ENCODE data around the gene SCN5A.

Gene SCN5A

DNA sequence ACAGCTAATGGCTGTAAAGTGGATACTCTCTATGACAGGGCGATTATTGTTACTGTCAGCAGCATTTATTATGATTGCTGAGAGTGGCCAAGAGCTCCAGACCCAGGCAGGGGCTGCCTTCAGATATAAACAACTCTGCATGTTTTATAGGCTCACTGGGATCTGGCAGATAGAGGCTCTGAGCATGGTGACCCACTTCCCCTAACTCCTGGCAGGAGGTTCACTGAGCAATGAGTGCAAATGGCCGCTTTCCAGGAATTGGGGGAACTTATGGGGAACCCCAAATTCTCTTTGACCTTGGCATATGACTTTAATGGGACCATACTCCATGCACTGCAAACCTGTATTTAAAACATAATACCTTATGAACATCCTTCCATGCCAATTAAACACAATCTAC lies 59.0 kb downstream of the SCN5A start:
- Histone ChIP-seq H3K4me3 (ENCODE audit: low read length) (no peak overlapping the region), H4K20me1 (ENCODE audit: insufficient read depth, low read length) (no peaks in the 10 kb centered on the region), H3F3A (ENCODE audit: insufficient read depth, low read length) (no peaks in the 10 kb centered on the region), H3K4me1 (ENCODE audit: low read length) (no peaks in the 10 kb centered on the region), H3K9me3 (replicated peaks; ENCODE audit: insufficient read depth, low read length) (no peaks in the 10 kb centered on the region), H3K27me3 (replicated peaks; ENCODE audit: insufficient read depth, low read length) (no peaks in the 10 kb centered on the region), H3K79me2 (ENCODE audit: low read length) (no peaks in the 10 kb centered on the region), H3K27ac (ENCODE audit: low read length) (no peak overlapping the region), H3K4me2 (ENCODE audit: low read depth, low read length) (no peak overlapping the region), H2AFZ (ENCODE audit: low read length) (no peak overlapping the region), H3K9me2 (replicated peaks; ENCODE audit: insufficient read depth, low read length) (no peaks in the 10 kb centered on the region), H3K9ac (ENCODE audit: low read length) (no peak overlapping the region), H3K36me3 (replicated peaks; ENCODE audit: insufficient read depth, low read length) (no peaks in the 10 kb centered on the region)
- no peak for DNase-seq
- TF ChIP-seq, protein P1, sequence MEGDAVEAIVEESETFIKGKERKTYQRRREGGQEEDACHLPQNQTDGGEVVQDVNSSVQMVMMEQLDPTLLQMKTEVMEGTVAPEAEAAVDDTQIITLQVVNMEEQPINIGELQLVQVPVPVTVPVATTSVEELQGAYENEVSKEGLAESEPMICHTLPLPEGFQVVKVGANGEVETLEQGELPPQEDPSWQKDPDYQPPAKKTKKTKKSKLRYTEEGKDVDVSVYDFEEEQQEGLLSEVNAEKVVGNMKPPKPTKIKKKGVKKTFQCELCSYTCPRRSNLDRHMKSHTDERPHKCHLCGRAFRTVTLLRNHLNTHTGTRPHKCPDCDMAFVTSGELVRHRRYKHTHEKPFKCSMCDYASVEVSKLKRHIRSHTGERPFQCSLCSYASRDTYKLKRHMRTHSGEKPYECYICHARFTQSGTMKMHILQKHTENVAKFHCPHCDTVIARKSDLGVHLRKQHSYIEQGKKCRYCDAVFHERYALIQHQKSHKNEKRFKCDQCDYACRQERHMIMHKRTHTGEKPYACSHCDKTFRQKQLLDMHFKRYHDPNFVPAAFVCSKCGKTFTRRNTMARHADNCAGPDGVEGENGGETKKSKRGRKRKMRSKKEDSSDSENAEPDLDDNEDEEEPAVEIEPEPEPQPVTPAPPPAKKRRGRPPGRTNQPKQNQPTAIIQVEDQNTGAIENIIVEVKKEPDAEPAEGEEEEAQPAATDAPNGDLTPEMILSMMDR (IDR thresholded peaks at IDR 0.05; ENCODE audit: low read length): no peak
- TF ChIP-seq EZH2phosphoT487 (IDR thresholded peaks at IDR 0.05; ENCODE audit: low read length) (no peak), EZH2 (optimal IDR thresholded peaks at IDR 0.05; ENCODE audit: low read depth, low read length) (no peak)

DNA sequence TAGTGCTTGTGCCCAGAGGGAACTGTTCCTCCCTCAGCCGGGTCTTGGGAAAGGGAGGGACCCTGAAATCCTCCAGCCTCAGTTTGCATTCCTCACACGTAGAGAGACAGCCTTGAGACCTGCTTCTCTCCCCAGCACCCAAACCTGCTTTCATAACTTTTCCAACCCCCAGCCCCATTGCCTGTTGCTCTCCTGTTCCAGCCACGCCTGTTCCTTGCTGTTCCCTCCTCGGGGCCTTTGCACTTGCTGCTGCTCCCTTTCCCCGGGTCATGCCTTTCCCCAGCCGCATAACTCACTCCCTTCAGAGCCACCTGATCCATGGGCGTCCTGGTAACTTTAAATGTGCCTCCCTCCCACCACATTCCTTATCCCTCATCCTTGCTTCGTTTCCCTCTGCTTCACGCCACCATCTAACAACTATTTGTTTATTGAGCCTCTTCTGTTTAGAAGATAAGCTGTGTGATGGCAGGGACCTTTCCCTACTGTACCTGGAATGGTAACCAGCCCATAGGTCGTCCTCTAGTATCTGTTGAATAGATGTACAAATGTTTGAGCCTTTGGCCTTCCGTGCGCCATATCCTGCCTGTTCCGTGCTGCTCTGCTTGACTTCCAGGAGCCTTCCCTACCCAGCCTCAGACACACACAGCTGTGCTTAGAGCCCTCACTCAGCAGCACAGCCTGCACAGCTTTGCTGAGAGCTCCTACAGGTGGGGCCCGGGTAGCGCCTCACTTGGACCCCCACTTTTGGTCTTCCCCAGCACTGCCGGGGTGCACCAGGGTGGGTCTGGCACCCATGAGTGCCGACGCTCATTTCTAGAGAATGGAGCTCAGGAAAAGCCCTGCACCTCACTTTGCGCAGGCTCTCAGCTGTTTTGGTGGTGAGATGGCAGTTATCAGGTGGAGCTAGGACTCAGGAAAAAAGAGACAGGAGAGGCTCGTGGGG lies 60.2 kb downstream of the SCN5A start:
- no peak for TF ChIP-seq EZH2 (optimal IDR thresholded peaks at IDR 0.05; ENCODE audit: low read depth, low read length)
- TF ChIP-seq EZH2phosphoT487 (IDR thresholded peaks at IDR 0.05; ENCODE audit: low read length): no peak
- TF ChIP-seq, protein P1 (IDR thresholded peaks at IDR 0.05; ENCODE audit: low read length): no peak
- Histone ChIP-seq H3K4me3 (ENCODE audit: low read length) (no peak overlapping the region), H3K36me3 (replicated peaks; ENCODE audit: insufficient read depth, low read length) (no peaks in the 10 kb centered on the region), H3K79me2 (ENCODE audit: low read length) (no peaks in the 10 kb centered on the region), H3K27me3 (replicated peaks; ENCODE audit: insufficient read depth, low read length) (no peaks in the 10 kb centered on the region), H3K27ac (ENCODE audit: low read length) (no peak overlapping the region), H3K4me2 (ENCODE audit: low read depth, low read length) (no peak overlapping the region), H4K20me1 (ENCODE audit: insufficient read depth, low read length) (no peaks in the 10 kb centered on the region), H3K9ac (ENCODE audit: low read length) (no peak overlapping the region), H2AFZ (ENCODE audit: low read length) (no peak overlapping the region), H3K9me2 (replicated peaks; ENCODE audit: insufficient read depth, low read length) (no peaks in the 10 kb centered on the region), H3K9me3 (replicated peaks; ENCODE audit: insufficient read depth, low read length) (no peaks in the 10 kb centered on the region), H3K4me1 (ENCODE audit: low read length) (no peaks in the 10 kb centered on the region), H3F3A (ENCODE audit: insufficient read depth, low read length) (no peaks in the 10 kb centered on the region)
- DNase-seq: no peak

DNA sequence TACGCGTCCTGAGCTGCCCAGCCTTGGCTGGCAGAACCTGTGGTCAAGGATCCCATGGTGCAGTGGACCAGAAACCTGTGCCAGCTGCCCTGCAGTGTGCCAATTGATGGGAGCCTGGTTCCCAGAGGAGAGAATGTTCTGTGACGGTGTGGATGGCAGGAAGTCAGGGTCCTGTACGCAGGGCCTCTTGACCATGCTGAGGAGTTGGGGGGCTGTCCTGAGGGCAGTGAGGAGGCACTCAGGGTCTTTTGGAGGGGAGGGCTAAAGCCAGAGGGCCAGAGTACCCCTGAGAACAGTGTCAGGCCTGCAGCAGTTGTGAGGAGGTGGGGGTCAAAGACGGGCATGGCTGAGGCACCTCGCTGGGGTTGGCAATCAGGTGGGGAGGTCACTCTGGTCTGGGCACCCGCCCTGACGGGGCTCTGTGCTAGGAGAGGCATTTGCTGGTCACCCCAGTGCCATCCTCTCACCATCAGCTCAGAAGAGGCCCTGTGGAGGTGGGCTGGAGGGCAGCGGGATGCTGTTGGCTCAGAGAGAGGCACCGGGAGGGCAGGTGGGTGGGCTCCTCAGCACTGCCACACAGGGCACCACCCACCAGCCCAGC lies 61.0 kb downstream of the SCN5A start:
- DNase-seq: no peak
- H3K9me3 ChIP-seq (replicated peaks; ENCODE audit: insufficient read depth, low read length): no peaks in the 10 kb centered on the region
- H3K27ac ChIP-seq (ENCODE audit: low read length): no peak overlapping the region
- no peaks in the 10 kb centered on the region for H3K36me3 ChIP-seq (replicated peaks; ENCODE audit: insufficient read depth, low read length)
- H3K4me2 ChIP-seq (ENCODE audit: low read depth, low read length): no peak overlapping the region
- no peak overlapping the region for H3K4me3 ChIP-seq (ENCODE audit: low read length)
- H4K20me1 ChIP-seq (ENCODE audit: insufficient read depth, low read length): no peaks in the 10 kb centered on the region
- H3K27me3 ChIP-seq (replicated peaks; ENCODE audit: insufficient read depth, low read length): no peaks in the 10 kb centered on the region
- TF ChIP-seq EZH2 (optimal IDR thresholded peaks at IDR 0.05; ENCODE audit: low read depth, low read length) (no peak), EZH2phosphoT487 (IDR thresholded peaks at IDR 0.05; ENCODE audit: low read length) (no peak)
- TF ChIP-seq, protein P1 (IDR thresholded peaks at IDR 0.05; ENCODE audit: low read length): no peak
- no peaks in the 10 kb centered on the region for H3K9me2 ChIP-seq (replicated peaks; ENCODE audit: insufficient read depth, low read length)
- H3K9ac ChIP-seq (ENCODE audit: low read length): no peak overlapping the region
- no peaks in the 10 kb centered on the region for H3K79me2 ChIP-seq (ENCODE audit: low read length)
- H3K4me1 ChIP-seq (ENCODE audit: low read length): no peaks in the 10 kb centered on the region
- no peaks in the 10 kb centered on the region for H3F3A ChIP-seq (ENCODE audit: insufficient read depth, low read length)
- H2AFZ ChIP-seq (ENCODE audit: low read length): no peak overlapping the region

Data from MM.1S (cell line).